VCaP (cell line): ENCODE results near the gene CHKA.

Experiments
- H3K27ac ChIP-seq: fragments of 450-650 bp; 2 replicates; pipeline ENCODE4 v1.5.1; 2017
- CTCF ChIP-seq: fragments of 450-650 bp; conservative IDR thresholded peaks from 2 replicates; pipeline ENCODE4 v1.5.1; 2017; ENCODE audit warnings: mild to moderate bottlenecking, moderate library complexity

Gene CHKA

DNA sequence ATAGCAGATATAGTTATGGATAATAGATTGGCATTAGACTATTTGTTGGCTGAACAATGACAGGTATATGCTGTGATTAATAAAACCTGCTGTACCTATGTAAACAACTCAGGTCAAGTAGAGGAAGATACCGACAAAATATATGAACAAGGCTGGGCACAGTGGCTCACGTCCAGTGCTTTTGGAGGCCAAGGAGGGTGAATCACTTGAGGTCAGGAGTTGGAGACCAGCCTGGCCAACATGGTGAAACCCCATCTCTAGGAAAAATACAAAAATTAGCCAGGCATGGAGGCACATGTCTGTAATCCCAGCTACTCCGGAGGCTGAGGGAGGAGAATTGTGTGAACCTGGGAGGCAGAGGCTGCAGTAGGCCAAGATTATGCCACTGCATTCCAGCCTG is 14.0 kb upstream of the CHKA start:
- H3K27ac ChIP-seq: no peak overlapping the region
- no peak for TF ChIP-seq CTCF

DNA sequence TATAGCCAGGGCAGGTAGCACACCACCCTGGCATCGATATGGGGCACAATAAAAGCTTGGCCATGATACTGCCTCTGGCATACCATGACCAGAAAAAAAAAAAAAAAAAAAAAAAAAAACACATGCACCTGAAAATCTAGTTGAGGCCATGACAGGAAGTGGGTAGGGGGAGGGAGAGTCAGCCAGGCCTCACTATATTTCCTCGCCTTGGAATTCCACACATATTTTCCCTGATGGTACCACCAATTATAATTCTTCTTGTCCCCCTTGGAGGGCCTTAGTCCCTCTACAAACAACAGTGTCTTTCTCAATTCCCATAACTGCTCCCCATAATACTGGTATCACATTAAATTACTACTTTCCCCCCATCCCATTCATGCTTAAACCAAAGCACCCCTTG is 12.6 kb upstream of the CHKA start:
- H3K27ac ChIP-seq: no peak overlapping the region
- no peak for TF ChIP-seq CTCF

GRCh38 chr11:68130121-68130520 is 8.9 kb upstream of the CHKA start:
- TF ChIP-seq CTCF: no peak
- peak overlapping the region; percentile 92; the same call in 1 of the 2 replicates for H3K27ac ChIP-seq

DNA sequence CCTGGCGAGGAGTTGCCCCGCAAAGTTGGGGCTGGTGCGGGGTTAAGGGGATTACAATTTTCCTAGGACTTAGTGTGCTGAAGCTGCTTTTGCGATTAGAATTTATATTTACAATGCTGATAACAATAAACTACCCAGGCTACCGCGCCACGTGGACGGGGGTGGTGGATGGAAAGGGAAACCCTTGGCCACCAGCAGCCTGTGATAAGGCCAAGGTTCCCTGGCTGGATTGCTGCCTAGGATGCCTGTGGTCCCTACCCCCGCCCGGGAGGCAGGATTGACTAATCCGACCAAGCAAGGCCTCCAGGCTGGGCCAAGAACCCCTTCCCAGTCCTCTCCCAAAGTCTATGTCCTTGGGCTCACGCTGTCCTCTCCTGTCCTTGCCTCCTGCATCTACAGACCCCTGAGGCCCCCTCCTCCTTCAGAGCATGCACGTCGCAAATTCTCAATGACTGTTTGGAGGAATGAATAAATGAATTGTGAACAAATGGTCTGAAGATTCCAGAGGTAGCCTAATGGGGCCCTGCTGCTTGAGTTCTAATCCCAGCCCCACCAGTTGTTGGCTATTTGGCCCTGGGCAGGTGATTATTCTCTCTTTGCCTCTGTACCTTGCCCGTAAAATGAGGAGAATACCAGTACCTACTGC is 7.6 kb upstream of the CHKA start:
- H3K27ac ChIP-seq: peak overlapping the region; percentile 92
- no peak for TF ChIP-seq CTCF

- H3K27ac ChIP-seq: peak overlapping the region; percentile 92
- TF ChIP-seq CTCF: no peak
These were observed 6.8 kb upstream of the CHKA start for GRCh38 chr11:68127714-68128681.

DNA sequence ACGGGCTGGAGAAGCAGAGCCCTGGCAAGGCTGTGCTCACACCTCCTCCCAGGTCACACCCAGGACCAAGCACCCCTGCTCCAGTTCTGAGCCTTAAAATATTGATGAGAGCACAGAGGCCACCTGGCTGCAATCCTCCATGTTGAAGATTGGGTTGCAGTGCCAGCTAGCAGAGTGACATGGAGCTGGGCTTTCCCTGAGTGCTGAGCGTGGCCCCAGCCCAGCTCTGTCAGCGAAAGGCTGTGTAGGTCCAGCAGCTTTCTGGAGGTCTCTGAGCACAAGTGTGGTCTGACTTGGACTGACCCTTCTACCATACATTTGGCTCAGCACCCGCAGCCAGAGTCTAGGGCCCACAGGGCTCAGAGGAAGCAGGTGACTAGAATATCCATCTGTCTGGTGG is 4.0 kb upstream of the CHKA start:
- no peak for TF ChIP-seq CTCF
- no peak overlapping the region; the same call in 1 of the 2 replicates for H3K27ac ChIP-seq

GRCh38 chr11:68122936-68123539 is 1.9 kb upstream of the CHKA start:
- no peak for TF ChIP-seq CTCF
- H3K27ac ChIP-seq: peak overlapping the region; percentile 93
